BLaER1 (cell line): ENCODE measurements around the gene EPHB2.
"Not testable (repeated sequence)": the region's sequence is repeated elsewhere in the genome, so short reads cannot be mapped to it uniquely, and the experiment has no call there.

ENCODE experiments used
- H3K27ac ChIP-seq: shearing (Covaris generic); formaldehyde crosslinking; 2 replicates; pipeline ENCODE4 v1.8.1; 2022
- H3K27me3 ChIP-seq: shearing (Covaris generic); formaldehyde crosslinking; 2 replicates; pipeline ENCODE4 v1.8.1; 2022
- H3K36me3 ChIP-seq: shearing (Covaris generic); formaldehyde crosslinking; 2 replicates; pipeline ENCODE4 v1.8.1; 2022
- H3K4me1 ChIP-seq: shearing (Covaris generic); formaldehyde crosslinking; 2 replicates; pipeline ENCODE4 v1.8.1; 2022
- H3K4me2 ChIP-seq: shearing (Covaris generic); formaldehyde crosslinking; 2 replicates; pipeline ENCODE4 v1.8.1; 2022
- H3K4me3 ChIP-seq: shearing (Covaris generic); formaldehyde crosslinking; 2 replicates; pipeline ENCODE4 v1.8.1; 2022
- H3K9ac ChIP-seq: shearing (Covaris generic); formaldehyde crosslinking; 2 replicates; pipeline ENCODE4 v1.8.1; 2022
- H3K9me3 ChIP-seq: shearing (Covaris generic); formaldehyde crosslinking; 2 replicates; pipeline ENCODE4 v1.8.1; 2022
- H4K20me1 ChIP-seq: shearing (Covaris generic); formaldehyde crosslinking; 2 replicates; pipeline ENCODE4 v1.8.1; 2022
- Cebpa-rat ChIP-seq: shearing (Covaris generic); IDR thresholded peaks from 2 replicates; pipeline ENCODE4 v1.8.1; 2022

Gene EPHB2

GRCh38 chr1:22689505-22689904 is 21.1 kb upstream of the EPHB2 start:
- no peak overlapping the region for H3K4me3 ChIP-seq
- no peaks in the 10 kb centered on the region for H3K36me3 ChIP-seq
- no peaks in the 10 kb centered on the region for H3K9me3 ChIP-seq
- no peaks in the 10 kb centered on the region for H4K20me1 ChIP-seq
- no peaks in the 10 kb centered on the region for H3K4me1 ChIP-seq
- no peak overlapping the region for H3K27ac ChIP-seq
- H3K27me3 ChIP-seq, result no peaks in the 10 kb centered on the region
- H3K4me2 ChIP-seq, result no peak overlapping the region
- H3K9ac ChIP-seq, result no peak overlapping the region
- no peak for TF ChIP-seq Cebpa-rat

- Histone ChIP-seq H3K4me3 (no peak overlapping the region), H3K27ac (no peak overlapping the region), H3K4me2 (no peak overlapping the region), H3K9me3 (no peaks in the 10 kb centered on the region), H3K9ac (no peak overlapping the region), H3K27me3 (no peaks in the 10 kb centered on the region), H3K4me1 (no peaks in the 10 kb centered on the region), H3K36me3 (no peaks in the 10 kb centered on the region), H4K20me1 (no peaks in the 10 kb centered on the region)
- TF ChIP-seq Cebpa-rat, result no peak
These were observed 19.4 kb upstream of the EPHB2 start for GRCh38 chr1:22691031-22691753.

GRCh38 chr1:22694172-22694571 is 16.5 kb upstream of the EPHB2 start:
- no peak overlapping the region for H3K27ac ChIP-seq
- no peak for TF ChIP-seq Cebpa-rat

GRCh38 chr1:22696610-22697009 is 14.0 kb upstream of the EPHB2 start:
- Histone ChIP-seq H3K27me3 (no peaks in the 10 kb centered on the region), H3K9ac (no peak overlapping the region), H3K4me3 (no peak overlapping the region), H3K9me3 (no peaks in the 10 kb centered on the region), H3K27ac (no peak overlapping the region), H3K36me3 (no peaks in the 10 kb centered on the region), H4K20me1 (no peaks in the 10 kb centered on the region), H3K4me1 (no peaks in the 10 kb centered on the region), H3K4me2 (no peak overlapping the region)
- no peak for TF ChIP-seq Cebpa-rat

More at GRCh38 chr1:22694172-22694571, 16.5 kb upstream of the EPHB2 start:
- Histone ChIP-seq H3K27me3 (no peaks in the 10 kb centered on the region), H3K9ac (no peak overlapping the region), H3K4me1 (no peaks in the 10 kb centered on the region), H4K20me1 (no peaks in the 10 kb centered on the region), H3K4me2 (no peak overlapping the region), H3K36me3 (no peaks in the 10 kb centered on the region), H3K4me3 (no peak overlapping the region), H3K9me3 (no peaks in the 10 kb centered on the region)

- no peak for TF ChIP-seq Cebpa-rat
- Histone ChIP-seq H3K4me1 (no peaks in the 10 kb centered on the region), H3K36me3 (no peaks in the 10 kb centered on the region), H3K27me3 (no peaks in the 10 kb centered on the region), H3K9ac (no peak overlapping the region), H3K9me3 (no peaks in the 10 kb centered on the region), H3K27ac (no peak overlapping the region), H3K4me3 (no peak overlapping the region), H3K4me2 (no peak overlapping the region), H4K20me1 (no peaks in the 10 kb centered on the region)
These were observed 12.7 kb upstream of the EPHB2 start for GRCh38 chr1:22697980-22698379.

- Histone ChIP-seq H3K4me3 (no peak overlapping the region), H4K20me1 (no peaks in the 10 kb centered on the region), H3K9me3 (no peaks in the 10 kb centered on the region), H3K4me1 (no peaks in the 10 kb centered on the region), H3K36me3 (no peaks in the 10 kb centered on the region), H3K4me2 (no peak overlapping the region), H3K9ac (no peak overlapping the region), H3K27me3 (no peaks in the 10 kb centered on the region), H3K27ac (no peak overlapping the region)
- TF ChIP-seq Cebpa-rat, result no peak
These were observed 10.7 kb upstream of the EPHB2 start for GRCh38 chr1:22699681-22700520.

- no peak overlapping the region for H3K9ac ChIP-seq
- H3K4me1 ChIP-seq, result no peaks in the 10 kb centered on the region
- H3K27me3 ChIP-seq, result no peaks in the 10 kb centered on the region
- no peaks in the 10 kb centered on the region for H3K36me3 ChIP-seq
- H4K20me1 ChIP-seq, result no peaks in the 10 kb centered on the region
- no peak overlapping the region for H3K4me2 ChIP-seq
- no peak overlapping the region for H3K27ac ChIP-seq
- TF ChIP-seq Cebpa-rat, result no peak
- no peak overlapping the region for H3K4me3 ChIP-seq
- H3K9me3 ChIP-seq, result no peaks in the 10 kb centered on the region
These were observed 8.1 kb upstream of the EPHB2 start for GRCh38 chr1:22702296-22703085.

- Histone ChIP-seq H3K27me3 (peaks cover 2% of the 10 kb centered on the region; the same call in 1 of the 2 replicates), H3K4me2 (no peak overlapping the region), H3K4me1 (peaks cover 11% of the 10 kb centered on the region), H4K20me1 (0 out of 2 replicates have a peak, but pooled peaks cover 5% of the 10 kb centered on the region), H3K4me3 (no peak overlapping the region), H3K9me3 (no peaks in the 10 kb centered on the region), H3K36me3 (no peaks in the 10 kb centered on the region), H3K27ac (no peak overlapping the region), H3K9ac (no peak overlapping the region)
- no peak for TF ChIP-seq Cebpa-rat
These were observed 6.1 kb upstream of the EPHB2 start for GRCh38 chr1:22704440-22705067.

- peaks cover 8% of the 10 kb centered on the region; the same call in 1 of the 2 replicates for H3K27me3 ChIP-seq
These were observed 5.1 kb upstream of the EPHB2 start for GRCh38 chr1:22705586-22705985.

GRCh38 chr1:22706100-22706499 is 4.5 kb upstream of the EPHB2 start:
- not testable (repeated sequence) for H3K27me3 ChIP-seq, H3K4me2 ChIP-seq, H3K9me3 ChIP-seq, H3K9ac ChIP-seq, H4K20me1 ChIP-seq, H3K27ac ChIP-seq, H3K36me3 ChIP-seq, H3K4me3 ChIP-seq
- H3K4me1 ChIP-seq, result peaks cover 17% of the 10 kb centered on the region

More at GRCh38 chr1:22705586-22705985, 5.1 kb upstream of the EPHB2 start:
- peaks cover 17% of the 10 kb centered on the region for H3K4me1 ChIP-seq
- TF ChIP-seq Cebpa-rat, result no peak
- no peak overlapping the region for H3K9ac ChIP-seq
- H3K27ac ChIP-seq, result no peak overlapping the region
- 0 out of 2 replicates have a peak, but pooled peaks cover 5% of the 10 kb centered on the region for H4K20me1 ChIP-seq
- H3K4me2 ChIP-seq, result no peak overlapping the region
- H3K9me3 ChIP-seq, result no peaks in the 10 kb centered on the region
- no peaks in the 10 kb centered on the region for H3K36me3 ChIP-seq
- H3K4me3 ChIP-seq, result no peak overlapping the region
